T-helper 2 cell treated with Interferon-gamma antibody and Interleukin-4, amounts not matched to agents 100 ng/mL and 5 ng/mL, for 36 hours (primary cell): ENCODE measurements around the gene SEC23A. TPM values are rescaled to one million over a fixed set of nuclear protein-coding genes. Genes with fewer than 3 reads are reported as not detected.
"Not testable (repeated sequence)": the region's sequence is repeated elsewhere in the genome, so short reads cannot be mapped to it uniquely, and the experiment has no call there.

Experiments used
- intact Hi-C: fragments of 100-400 bp; cut with micrococcal nuclease; formaldehyde crosslinking; loops from one replicate; pipeline ENCODE4 v1.15.1; 2023
- total RNA-seq: library from RNA; stranded (reverse); gene quantifications from 2 replicates; pipeline ENCODE4 v1.2.3, GENCODE V29; 2022

The SEC23A gene
- total RNA-seq = 50.8 and 58.3 TPM in 2 replicates

DNA sequence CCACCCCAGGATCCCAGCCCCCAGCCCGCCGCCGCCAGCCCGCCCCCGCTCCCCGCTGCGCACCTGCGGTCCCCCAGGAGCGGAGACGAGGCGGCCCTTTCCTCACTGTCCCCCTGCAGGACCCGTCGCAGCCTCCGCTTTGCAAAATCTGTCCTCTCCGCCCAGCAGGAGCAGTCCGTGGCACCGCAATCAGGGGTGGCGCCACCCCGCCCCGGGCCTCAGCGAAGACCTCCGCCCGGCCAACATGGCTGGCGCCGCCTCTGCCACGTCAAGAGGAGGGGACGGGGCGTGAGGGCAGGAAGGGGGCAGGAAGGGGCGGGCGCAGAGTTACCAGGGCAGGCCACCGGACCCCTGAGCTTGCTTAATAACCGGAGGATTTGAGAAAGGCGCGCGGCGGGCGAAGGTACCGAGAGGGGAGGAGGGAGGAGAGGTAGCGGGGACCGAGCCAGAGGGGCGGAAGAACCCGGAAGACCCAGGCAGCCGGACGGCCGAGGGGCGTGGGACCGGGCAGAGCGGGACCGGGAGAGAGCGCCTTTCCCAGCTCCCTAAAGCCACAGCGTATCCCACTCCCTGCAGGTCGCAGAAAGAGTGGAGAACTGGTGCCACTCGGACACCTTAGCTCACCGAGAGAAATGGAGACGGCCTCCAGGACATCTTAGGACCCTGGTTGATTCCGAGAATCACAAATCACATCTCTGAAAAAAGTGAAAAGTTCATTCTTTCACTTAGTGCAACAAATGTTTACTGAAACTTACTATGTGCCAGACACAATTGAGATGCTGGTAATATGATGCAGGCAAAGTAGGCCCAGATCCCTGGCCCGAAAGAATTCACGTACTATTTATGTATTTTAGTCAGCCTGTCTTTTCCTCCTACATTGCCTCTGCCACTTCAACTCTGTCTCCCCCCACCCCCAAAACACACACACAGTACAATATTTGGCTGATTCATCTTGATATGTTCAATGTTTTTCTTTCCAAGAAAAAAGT, at the start of gene SEC23A:
SEC23A (minus strand) TSS at position 267 of the 989 bp plus-strand sequence. CDS start 7,117 bp downstream, outside the sequence.
- intact Hi-C loops = loop anchor here (1.0 to 2.0 kb wide), 5 partner anchors 11 to 329 kb away; partner anchors contain the start of genes FBXO33 and GEMIN2

DNA sequence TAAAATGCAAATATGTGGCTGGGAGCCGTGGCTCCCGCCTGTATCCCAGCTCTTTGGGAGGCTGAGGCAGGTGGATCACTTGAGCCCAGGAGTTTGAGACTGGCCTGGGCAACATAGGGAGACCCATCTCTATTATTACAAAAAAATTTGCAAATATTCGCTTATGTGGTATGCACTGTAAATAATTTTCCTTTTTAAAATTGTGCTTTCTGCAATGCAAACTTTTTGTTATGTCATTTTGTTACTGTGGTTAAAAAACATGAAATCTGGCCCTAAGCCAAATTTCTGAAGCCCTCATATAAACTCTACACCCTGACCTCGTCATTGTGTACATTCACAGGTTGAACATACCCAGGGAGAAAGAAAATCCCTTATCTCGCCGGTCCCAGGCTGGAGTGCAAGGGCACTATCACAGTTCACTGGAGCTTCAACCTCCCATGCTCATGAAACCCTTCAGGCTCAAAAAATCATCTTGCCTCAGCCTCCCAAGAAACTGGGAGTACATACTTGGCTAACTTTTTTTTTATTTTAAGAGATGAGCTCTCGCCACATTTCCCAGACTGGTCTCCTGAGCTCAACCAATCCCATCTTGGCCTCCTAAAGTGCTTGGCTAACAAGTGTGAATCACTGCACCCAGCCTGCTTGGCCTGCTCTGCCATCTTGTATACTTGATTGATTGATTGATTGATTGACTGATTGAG, 42.4 kb upstream of the SEC23A start:
- intact Hi-C loops = no loop called here

DNA sequence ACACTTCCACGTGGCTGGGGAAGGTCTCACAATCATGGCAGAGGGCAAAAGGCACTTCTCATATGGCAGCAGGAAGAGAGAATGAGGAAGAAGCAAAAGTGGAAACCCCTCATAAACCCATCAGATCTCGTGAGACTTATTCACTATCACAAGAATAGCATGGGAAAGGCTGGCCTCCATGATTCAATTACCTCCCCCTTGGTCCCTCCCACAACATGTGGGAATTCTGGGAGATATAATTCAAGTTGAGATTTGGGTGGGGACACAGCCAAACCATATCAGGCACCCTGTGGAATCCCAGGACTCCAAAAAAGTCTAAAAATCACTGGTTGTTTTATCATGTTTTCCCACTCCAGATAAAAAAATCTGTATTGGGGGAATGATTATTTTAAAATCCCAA, 40.2 kb upstream of the SEC23A start:
- intact Hi-C loops = not testable (repeated sequence)

DNA sequence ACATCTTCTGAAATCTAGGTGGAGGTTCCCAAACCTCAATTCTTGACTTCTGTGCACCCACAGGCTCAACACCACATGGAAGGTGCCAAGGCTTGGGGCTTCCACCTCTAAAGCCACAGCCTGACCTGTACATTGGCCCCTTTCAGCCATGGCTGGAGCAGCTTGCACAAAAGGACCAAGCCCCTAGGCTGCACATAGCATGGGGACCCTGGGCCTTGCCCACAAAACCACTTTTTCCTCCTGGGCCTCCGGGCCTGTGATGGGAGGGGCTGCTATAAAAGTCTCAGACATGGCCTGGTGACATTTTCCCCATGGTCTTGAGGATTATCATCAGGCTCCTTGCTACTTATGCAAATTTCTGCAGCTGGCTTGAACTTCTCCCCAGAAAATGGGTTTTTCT, 38.6 kb upstream of the SEC23A start:
- intact Hi-C loops = not testable (repeated sequence)

DNA sequence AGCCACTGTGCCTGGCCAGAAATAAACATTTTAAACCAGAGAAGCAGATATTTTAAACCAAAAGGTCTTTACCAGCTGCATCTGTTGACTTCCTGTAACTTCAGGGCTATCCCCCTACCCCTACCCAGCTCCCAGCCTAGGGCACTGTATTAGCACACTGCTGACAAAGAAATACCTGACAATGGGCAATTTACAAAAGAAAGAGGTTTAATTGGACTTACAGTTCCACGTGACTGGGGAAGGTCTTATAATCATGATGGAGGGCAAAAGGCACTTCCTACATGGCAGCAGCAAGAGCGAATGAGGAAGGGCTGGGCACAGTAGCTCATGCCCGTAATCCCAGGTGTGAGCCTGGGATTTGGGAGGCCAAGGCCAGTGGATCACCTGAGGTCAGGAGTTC, 37.1 kb upstream of the SEC23A start:
- intact Hi-C loops = no loop called here

DNA sequence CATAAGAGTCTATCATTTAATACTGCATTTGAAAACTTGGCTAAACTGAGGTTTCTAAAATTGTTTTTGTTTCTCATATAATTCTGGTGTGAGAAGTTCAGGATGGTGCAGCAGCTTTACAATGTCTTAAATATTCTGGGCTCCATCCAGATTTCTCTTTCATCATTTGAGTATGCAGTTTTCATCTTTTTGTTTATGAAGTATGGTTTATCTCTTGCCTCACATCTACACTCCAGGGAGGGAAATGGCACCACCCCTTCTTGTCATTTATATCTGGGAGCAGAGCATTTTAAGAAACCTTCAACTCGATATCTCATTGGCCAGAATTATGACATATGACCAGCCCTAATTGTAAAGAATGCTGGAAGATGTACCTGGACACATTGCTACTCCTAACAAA, 35.4 kb upstream of the SEC23A start:
- intact Hi-C loops = no loop called here

DNA sequence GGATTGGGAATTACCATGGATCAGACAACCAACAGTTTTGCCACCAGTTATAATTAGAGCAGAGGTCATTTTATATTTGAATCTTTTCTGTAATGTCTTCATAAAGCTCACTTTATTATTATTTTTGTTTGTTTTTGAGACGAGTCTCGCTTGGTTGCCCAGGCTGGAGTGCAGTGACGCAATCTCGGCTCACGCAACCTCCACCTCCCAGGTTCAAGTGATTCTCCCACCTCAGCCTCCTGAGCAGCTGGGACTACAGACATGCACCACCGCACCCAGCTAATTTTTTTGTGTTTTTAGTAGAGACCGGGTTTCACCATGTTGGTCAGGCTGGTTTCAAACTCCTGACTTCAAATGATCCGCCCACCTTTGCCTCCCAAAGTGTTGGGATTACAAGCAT, 34.8 kb upstream of the SEC23A start:
- intact Hi-C loops = not testable (repeated sequence)

DNA sequence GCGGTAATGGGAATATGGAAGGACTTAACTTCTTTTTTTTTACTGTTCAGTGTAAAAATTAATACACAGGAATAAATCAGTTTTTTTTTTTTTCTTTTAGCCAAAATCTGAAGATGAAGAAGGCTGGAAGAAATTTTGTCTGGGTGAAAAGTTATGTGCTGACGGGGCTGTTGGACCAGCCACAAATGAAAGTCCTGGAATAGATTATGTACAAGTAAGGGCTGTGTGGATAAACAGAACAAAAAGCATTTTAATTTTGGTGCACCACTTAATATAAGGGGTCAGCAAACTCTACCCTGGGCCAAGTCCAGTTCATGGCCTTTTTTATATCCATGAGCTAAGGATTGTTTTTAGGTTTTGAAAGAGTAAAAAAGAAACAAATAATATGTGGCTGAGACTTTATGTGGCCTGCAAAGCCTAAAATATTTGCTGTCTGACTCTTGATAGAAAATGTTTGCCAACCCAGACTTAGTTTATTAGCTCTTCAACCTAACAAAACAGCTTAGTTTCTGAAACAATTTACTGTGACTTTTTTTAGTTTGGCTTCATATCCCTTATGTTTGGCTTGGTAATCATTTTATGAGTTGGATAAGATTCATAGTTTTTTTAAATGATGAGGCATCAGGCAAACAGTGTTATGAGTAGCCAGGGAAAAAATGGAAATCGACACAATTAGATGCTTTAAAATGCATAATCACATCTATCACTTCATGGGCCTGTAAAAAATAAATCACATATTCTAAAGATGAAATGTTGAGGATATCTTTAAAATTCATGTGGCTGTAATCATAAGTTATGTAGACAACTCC, 19.5 kb upstream of the SEC23A start:
- intact Hi-C loops = no loop called here

DNA sequence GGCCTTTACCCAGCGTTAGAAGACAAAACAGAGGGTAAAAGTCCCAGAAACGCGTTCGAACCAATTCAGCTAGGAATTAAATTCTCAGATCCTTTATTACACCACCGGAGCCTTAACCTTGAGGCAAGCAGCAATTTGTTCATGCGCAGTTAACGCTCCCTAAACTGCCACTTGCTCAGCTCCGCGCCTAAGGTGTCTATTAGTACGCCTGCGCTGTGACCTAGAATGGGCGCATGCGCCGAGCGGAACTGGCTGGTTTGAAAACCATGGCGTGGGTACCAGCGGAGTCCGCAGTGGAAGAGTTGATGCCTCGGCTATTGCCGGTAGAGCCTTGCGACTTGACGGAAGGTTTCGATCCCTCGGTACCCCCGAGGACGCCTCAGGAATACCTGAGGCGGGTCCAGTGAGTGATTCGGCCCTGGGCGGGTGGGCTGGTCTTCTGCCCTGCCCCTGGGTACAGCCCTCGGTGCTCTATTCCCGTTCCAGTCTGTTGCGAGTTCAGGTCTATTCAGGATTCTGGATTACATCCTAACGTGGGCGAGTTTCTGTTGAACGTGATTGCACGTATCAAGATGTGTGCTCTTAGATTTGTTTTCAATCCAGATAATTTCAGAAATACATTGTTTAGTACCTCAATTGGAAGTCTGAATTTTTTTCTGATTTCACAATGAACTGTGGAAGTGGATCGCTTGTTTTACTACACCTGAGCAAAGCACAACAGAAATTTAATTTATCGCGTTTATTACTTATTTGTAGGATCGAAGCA, 11.2 kb upstream of the SEC23A start, which contains the start of gene GEMIN2:
GEMIN2 (plus strand) TSS at position 251 of the 766 bp plus-strand sequence; CDS start at position 267, 16 bp downstream.
- intact Hi-C loops = loop anchor here (1.0 to 2.0 kb wide), 6 partner anchors 11 to 318 kb away; partner anchors contain the start of genes FBXO33, PNN, SEC23A and TRAPPC6B

DNA sequence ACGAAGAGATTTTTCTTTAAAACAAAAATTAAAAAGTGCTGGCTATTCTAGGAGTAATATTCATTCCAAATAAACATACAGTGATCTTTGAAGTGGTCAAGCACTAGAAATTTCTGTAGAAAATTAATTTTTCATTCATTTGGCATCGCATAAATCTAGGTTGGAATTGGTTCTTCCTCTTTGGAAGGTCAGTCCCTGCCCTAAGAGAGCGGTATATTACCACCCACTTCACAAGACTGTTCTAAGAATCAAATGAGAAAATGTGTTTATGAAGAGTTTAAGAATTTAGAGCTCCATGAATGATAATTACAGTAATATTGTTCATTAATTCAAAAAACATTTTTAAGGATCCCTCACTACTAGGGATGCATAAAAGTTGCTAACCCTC, 10.6 kb upstream of the SEC23A start:
- intact Hi-C loops = loop anchor here (1.0 to 2.0 kb wide), 6 partner anchors 10 to 319 kb away; partner anchors contain the start of genes FBXO33, PNN, SEC23A and TRAPPC6B

DNA sequence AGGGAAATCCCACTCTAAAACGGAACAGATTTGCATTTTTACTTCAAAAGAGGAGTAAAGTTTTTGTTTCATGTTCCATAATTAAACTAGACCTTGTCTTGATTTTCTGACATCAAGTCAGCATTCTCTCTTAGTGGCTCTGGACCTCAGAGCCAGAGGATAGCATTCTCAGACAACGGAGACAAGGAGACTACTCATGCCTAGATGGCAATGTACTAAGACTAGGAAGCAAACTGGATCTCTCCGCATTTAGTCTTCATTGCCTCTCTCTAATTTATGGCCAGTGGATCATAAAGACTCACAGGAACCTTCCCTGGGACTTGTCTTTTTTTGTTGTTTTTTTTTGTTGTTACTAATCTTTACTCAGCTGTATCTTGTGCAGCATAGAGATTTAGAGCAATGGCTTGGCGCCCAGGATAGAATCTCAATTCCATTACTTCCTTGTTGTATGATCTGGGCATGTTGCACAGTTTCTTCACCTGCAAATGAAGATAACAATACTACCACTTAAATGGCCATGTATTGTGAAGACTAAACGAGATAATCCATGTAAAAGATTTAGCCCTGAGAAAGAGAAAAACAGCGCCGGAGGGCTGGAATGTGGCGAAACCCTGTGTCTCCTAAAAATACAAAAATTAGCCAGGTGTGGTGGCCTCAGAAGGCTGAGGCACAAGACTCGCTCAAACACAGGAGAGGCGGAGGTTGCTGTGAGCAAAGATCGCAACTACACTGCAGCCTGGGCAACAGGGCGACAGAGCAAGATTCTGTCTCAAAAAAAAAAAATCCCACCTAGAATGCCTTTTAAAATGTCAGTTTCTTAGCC, 7.1 kb upstream of the SEC23A start:
- intact Hi-C loops = no loop called here

DNA sequence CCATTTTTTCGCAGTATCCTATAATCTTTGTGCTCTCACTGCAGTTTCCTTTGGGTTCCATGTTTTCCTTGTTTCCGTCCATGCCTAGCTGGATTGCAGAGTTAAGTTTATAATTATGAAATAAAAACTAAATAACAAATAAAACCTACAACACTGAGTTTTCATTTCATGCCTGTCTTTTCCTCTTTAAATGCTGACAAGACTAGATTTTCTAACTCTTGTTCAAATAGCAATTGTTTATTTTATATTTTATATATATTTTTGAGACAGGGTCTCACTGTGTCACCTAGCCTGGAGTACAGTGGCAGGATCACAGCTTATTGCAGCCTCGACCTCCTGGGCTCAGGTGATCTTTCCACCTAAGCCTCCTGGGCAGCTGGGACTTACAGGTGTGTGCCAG, 5.8 kb upstream of the SEC23A start:
- intact Hi-C loops = no loop called here

DNA sequence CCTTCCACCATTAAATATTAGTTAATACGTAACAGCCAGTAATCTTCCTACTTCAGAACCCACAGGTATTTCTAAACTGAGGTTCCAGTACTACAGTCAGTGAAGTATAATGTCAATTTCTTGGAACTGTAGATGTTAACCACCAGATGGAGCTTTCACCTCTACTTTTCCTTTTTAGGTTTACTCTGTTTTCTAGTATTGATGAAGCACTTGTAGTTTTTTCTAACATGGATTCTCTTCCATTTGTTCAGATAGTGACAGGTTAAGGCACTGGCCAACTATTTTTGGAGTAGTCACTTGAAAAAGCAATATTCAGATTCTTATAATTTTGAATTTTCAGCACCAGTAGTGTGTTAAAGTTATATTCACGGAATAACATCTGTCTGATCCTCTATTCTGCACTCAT, 4.6 kb upstream of the SEC23A start:
- intact Hi-C loops = loop anchor here (1.0 kb wide), 1 partner anchor 261 kb away; no protein-coding TSS in a partner anchor

DNA sequence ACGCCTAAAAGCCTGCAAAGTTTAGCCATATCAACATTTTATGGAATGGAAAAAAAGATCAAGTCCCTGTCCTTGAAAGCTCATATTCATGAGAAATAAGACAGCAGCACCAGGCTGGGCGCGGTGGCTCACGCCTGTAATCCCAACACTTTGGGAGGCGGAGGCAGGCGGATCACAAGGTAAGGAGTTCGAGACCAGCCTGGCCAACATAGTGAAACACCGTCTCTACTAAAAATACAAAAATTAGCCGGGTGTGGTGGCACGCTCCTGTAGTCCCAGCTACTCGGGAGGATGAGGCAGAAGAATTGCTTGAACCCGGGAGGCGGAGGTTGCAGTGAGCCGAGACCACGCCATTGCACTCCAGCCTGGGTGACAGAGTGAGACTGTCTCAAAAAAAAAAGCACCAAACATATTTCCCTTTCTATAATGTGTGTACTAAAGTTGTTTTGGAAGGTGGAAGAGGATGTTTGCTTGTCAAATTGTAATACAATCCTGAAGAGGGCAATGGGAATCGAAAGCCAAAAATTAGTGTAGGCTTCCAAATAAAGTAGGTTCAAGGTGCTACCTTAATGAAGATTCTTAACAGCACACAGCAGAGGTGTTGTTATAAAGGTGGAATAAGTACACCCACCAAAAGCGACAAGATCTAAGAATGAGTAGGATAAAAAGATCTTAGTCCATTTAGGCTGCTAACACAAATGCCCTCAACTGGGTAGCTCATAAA, 1.2 kb upstream of the SEC23A start:
- intact Hi-C loops = not testable (repeated sequence)

DNA sequence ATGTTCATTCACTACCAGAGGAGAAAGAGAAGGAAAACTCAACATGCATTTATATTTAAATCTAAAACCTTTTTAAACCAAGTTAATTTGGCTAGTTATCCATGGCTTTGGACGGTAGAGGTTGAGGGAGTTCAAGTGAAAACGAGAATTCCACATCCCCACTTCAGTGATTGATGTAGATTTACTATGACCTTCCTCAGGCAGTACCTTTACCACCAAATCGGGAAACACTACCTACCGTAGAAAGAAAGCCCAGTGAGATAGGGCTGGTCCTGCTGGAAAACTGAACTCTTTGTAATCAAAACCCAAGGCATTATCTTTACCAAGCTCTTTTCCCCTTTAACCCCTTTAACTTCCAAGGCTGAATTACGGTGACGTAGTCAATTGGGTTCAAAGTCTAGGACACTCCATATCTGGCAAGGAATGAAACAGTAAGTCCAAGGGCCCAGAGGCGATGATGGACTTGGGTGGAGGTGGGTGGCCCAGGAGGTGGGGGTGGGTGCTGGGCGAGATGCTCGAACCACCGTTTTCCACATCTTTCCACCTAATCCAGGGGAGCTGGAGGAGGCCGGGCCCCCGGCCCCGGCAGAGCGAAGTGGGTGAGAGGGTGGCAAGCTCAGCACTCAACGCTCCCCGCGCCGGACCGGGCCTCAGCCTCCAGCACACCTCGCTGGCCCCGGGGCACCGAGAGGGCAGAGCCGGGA, 618 bp downstream of the SEC23A start:
- intact Hi-C loops = loop anchor here (2.0 kb wide), 1 partner anchor 164 kb away; no protein-coding TSS in a partner anchor

DNA sequence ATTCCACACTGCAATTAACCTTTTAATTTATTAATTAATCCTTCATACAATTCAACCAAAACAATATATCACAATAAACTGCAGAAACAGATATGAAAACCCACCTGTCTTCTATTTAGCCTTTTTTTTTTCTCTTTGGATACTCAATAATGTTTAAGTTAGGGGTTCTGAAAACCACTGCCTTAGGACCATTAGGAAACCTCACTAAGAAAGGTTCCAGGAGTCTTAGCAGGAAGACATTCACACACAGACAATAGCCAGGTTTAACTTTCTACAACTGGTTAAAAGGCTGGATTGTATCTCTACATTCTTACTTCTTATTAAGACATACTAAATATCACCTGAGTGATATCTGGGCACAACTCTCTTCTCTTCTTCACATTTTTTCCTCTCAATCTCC, 3.3 kb downstream of the SEC23A start:
- intact Hi-C loops = no loop called here

DNA sequence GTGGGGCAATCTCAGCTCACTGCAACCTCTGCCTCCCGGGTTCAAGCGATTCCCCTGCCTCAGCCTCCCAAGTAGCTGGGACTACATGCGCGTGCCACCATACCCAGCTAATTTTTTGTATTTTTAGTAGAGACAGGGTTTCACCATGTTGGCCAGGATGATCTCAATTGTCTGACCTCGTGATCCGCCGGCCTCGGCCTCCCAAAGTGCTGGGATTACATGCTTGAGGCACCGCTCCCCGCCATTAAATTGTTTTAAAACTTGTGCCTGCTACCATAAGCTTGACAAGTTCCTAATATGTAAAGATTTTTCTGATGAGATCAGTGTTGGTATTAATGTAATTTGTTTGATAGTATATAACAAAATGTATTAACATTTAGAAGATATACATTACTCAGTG, 3.8 kb downstream of the SEC23A start:
- intact Hi-C loops = not testable (repeated sequence)

DNA sequence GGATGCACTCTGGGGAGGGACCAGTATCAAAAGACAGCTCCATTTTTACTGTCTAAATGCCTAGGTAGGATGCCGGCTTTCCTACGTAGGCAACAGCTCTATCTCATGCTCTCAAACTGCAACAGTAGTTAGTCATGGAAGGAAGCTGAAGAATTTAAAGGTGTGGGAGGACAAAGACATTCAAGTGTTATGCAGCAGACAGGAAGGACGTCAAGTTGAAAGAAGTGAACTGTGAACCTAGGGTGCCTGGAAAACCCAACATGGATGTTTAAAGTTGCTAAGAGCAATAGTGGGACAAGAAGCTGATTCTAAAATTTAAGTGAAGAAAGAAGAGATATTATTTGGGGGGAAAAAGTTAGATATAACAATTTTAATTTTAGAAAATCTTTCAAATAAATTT, 5.9 kb downstream of the SEC23A start:
- intact Hi-C loops = no loop called here
